ENCODE measurements around the gene PHF1. TPM values are rescaled to one million over a fixed set of nuclear protein-coding genes. Genes with fewer than 3 reads are reported as not detected.
A peak's percentile ranks its signal among the peaks of the same experiment; 100 is the strongest.

The PHF1 gene
- total and polyA plus RNA-seq, 2 of the 13 experiments (the other 11 are each of a cell fraction or from before 2014, with no cell fraction given) = 25.4 to 61.9 TPM

- no peak for TF ChIP-seq TFAP4 (IDR thresholded peaks at IDR 0.05; ENCODE audit: borderline replicate concordance, low read depth)
- no peak for TF ChIP-seq NFE2 (CRISPR knock-in tag; IDR thresholded peaks at IDR 0.05)
- no peak for TF ChIP-seq ZNF609 (CRISPR knock-in tag; IDR thresholded peaks at IDR 0.05; ENCODE audit: borderline replicate concordance)
- TF ChIP-seq ZNF83 (CRISPR knock-in tag; IDR thresholded peaks at IDR 0.05; ENCODE audit: borderline replicate concordance) = no peak
- TF ChIP-seq RARA (CRISPR knock-in tag; IDR thresholded peaks at IDR 0.05) = no peak
- TF ChIP-seq MIER3 (CRISPR knock-in tag; IDR thresholded peaks at IDR 0.05; ENCODE audit: borderline replicate concordance) = no peak
- no peak for TF ChIP-seq SRSF4 (IDR thresholded peaks at IDR 0.05; ENCODE audit: low read depth, low read length, poor library complexity, severe bottlenecking)
- TF ChIP-seq LRRFIP1 (CRISPR knock-in tag; conservative IDR thresholded peaks at IDR 0.05) = no peak
- TF ChIP-seq ZNF558 (CRISPR knock-in tag; IDR thresholded peaks at IDR 0.05; ENCODE audit: borderline replicate concordance) = no peak
- no peak for TF ChIP-seq ZNF180 (CRISPR knock-in tag; IDR thresholded peaks at IDR 0.05; ENCODE audit: borderline replicate concordance, low read depth)
- TF ChIP-seq ZNF530 (CRISPR knock-in tag; IDR thresholded peaks at IDR 0.05; ENCODE audit: low read depth) = no peak
- no peak for TF ChIP-seq ZSCAN30 (CRISPR knock-in tag; IDR thresholded peaks at IDR 0.05)
- TF ChIP-seq KMT2A (CRISPR knock-in tag; IDR thresholded peaks at IDR 0.05) = peak; percentile 20; the same call in 1 of the 2 replicates
- TF ChIP-seq IRF1 (CRISPR knock-in tag; IDR thresholded peaks at IDR 0.05; ENCODE audit: low read depth) = no peak
- no peak for TF ChIP-seq TOE1 (CRISPR knock-in tag; IDR thresholded peaks at IDR 0.05)
- no peak for TF ChIP-seq ZNF326 (CRISPR knock-in tag; IDR thresholded peaks at IDR 0.05; ENCODE audit: borderline replicate concordance)
- TF ChIP-seq ZFP36 (IDR thresholded peaks at IDR 0.05; ENCODE audit: borderline replicate concordance, low read depth, low read length, partially characterized antibody) = no peak
- no peak for TF ChIP-seq ZNF776 (CRISPR knock-in tag; IDR thresholded peaks at IDR 0.05)
- TF ChIP-seq BHLHE40 (IDR thresholded peaks at IDR 0.05; ENCODE audit: low read length) = peak; percentile 19; the same call in 1 of the 2 replicates
- TF ChIP-seq HES4 (CRISPR knock-in tag; IDR thresholded peaks at IDR 0.05; ENCODE audit: borderline replicate concordance) = peak; percentile 35; the same call in 1 of the 2 replicates
Observed at GRCh38 chr6:33410711-33411631, at the start of gene PHF1 (continued).
